ENCODE data around the gene PRKCE.

DNA sequence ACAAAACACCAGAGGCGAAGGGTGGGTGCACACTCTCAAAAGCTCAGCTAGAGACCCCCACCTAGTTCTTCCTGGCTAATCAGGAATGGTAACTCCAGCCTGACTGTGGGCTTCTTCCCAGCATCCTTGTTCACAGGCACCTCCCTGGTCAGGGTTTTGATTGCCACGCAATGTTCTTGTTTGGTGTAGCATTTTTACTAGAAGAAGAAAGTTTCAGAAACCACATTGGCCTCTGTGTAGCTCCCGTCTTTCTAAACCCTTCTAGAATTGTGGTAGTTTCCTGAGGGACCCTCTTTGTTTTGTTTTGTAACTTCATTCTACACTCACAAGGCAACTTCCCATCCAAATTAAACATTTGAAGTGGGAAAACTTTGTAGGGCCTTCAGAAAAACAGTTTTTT is 391.2 kb downstream of the PRKCE start:
- TF ChIP-seq YY1 (IDR thresholded peaks at IDR 0.05; ENCODE audit: insufficient read depth, insufficient read length) (no peak), ZNF274 (IDR thresholded peaks at IDR 0.05; ENCODE audit: low read depth, low read length) (no peak), SUZ12 (IDR thresholded peaks at IDR 0.05; ENCODE audit: extremely low read depth, insufficient read depth, insufficient read length) (no peak)

Measured in NT2/D1 (cell line).